Mucosa of descending colon (tissue), 3 donors: ENCODE data around the gene GJD3. TPM values are rescaled to one million over a fixed set of nuclear protein-coding genes. Genes with fewer than 3 reads are reported as not detected.

Source experiments
- ATAC-seq: fragments of 200-7000 bp; cut with Tn5 transposase; one replicate; pipeline ENCODE4 v1.9.1; 2020; ENCODE audit warnings: mild to moderate bottlenecking, moderate library complexity
- DNase-seq, 3 donors: peaks; one replicate each; pipeline ENCODE4 v3.0.0-alpha.2; 2020
- H3K36me3 ChIP-seq: fragments of 200-600 bp; one replicate; pipeline ENCODE4 v1.8.0; 2021; ENCODE audit warnings: low read depth, mild to moderate bottlenecking
- H3K4me1 ChIP-seq: fragments of 200-600 bp; one replicate; pipeline ENCODE4 v1.8.0; 2021; ENCODE audit warnings: low read depth, mild to moderate bottlenecking
- H3K4me3 ChIP-seq: fragments of 200-600 bp; one replicate; pipeline ENCODE4 v1.8.0; 2021; ENCODE audit warnings: mild to moderate bottlenecking
- H3K9me3 ChIP-seq: fragments of 200-600 bp; one replicate; pipeline ENCODE4 v1.8.0; 2021; ENCODE audit warnings: mild to moderate bottlenecking
- CTCF ChIP-seq: fragments of 200-600 bp; IDR thresholded peaks from one replicate; pipeline ENCODE4 v1.8.0; 2022; ENCODE audit warnings: antibody characterized with exemption, mild to moderate bottlenecking
- intact Hi-C, 2 donors: fragments of 100-400 bp; cut with DNase I in 1 of 2; cut with micrococcal nuclease in 1 of 2; formaldehyde crosslinking; loops; one replicate each; pipeline versions ENCODE4 v1.11.0 to v1.11.1; 2022; cut with DNase I, micrococcal nuclease
- total RNA-seq, 3 donors: library from RNA; stranded (reverse); fragmentation: NEBNext Ultra II Directional in 2 of 3; extraction: Animal tissue kit (Norgen Biotek cat#: 25700) in 2 of 3; gene quantifications; one replicate each; pipeline versions ENCODE4 v1.2.1 to v1.2.4, GENCODE V29; 2021 to 2023
- donor health status: DM: no; HTN: no; CAD: no; lungs with moderate emphysema.
- donor health status: DM: no; HTN: no; CAD: no.
- donor health status: DM: no; HTN: yes; CAD: no.

The GJD3 gene
- total RNA-seq, 3 donors from 2014 or later: 0.81 to 1.4 (median 1.2) TPM

DNA sequence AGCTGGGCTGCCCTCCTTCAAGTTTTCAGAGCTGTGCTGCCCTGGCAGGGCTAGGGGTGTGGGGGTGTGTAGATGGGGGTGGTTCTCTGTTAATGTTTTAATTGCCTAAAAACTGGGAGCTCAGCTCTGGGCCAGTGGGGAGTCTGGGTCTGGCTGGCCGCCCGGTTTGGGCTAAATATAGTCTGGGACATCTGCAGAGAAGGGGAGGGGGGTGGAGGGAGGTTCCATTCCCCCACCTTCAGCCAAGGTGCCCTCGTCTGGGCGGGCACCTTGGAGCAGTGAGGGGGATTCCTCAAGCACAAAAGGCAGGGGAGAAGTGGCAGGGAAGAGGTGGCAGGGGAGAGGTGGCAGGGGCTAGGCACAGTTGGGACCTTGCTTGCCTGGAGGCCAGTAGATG, 42.6 kb downstream of the GJD3 start:
- H3K4me3 ChIP-seq: no peak overlapping the region
- intact Hi-C loops: no loop called here
- ATAC-seq (no peak), DNase-seq (peak in 2 of 3 donors; percentile 59 to 66)
- H3K36me3 ChIP-seq: no peaks in the 10 kb centered on the region
- no peak for TF ChIP-seq CTCF
- H3K4me1 ChIP-seq: peaks cover 57% of the 10 kb centered on the region
- H3K9me3 ChIP-seq: no peaks in the 10 kb centered on the region

GRCh38 chr17:40321524-40321929, 43.0 kb downstream of the GJD3 start:
- intact Hi-C loops: no loop called here
- H3K4me3 ChIP-seq: no peak overlapping the region
- peak in 1 of 3 donors; percentile 33 for DNase-seq
- ATAC-seq: no peak
- H3K36me3 ChIP-seq: no peaks in the 10 kb centered on the region
- H3K9me3 ChIP-seq: no peaks in the 10 kb centered on the region
- peaks cover 57% of the 10 kb centered on the region for H3K4me1 ChIP-seq
- no peak for TF ChIP-seq CTCF

DNA sequence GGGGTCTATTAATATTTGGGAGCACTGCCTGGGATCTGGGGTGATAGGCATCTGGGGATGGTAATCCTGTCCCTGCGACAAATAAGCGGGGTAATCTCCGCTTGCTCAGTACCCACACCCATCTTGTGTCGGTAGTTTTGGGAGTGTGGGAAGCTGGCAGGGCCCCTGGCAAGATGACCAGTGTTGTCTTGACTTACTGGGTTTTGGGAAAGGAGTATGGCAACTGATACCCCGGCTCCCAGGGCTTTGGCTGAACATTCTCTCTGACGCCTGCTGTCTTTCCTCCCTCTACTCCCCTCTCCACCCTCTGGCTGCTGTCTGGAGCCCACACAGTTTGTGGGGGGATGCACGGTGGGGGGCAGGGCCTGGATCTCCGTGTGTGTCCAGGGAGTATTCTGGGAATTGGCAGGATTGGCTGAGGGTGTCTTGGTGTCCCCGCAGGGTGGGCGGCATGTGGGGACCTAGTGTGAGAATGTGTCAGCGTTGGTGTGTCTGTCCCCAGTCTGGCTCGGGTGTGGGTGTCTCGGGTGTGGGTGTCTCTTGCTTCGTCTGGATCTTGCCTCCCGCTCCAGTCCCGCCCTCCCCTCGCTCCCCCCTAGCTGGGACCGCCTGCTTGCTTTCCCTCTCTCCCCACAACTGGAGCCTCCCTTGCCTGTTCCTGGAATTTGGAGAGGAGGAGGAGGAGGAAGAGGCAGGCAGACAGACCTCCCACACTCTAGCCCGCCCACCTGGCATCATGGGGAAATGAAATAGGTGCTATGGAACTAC, 43.6 kb downstream of the GJD3 start:
- no peaks in the 10 kb centered on the region for H3K36me3 ChIP-seq
- DNase-seq (peak in 2 of 3 donors; percentile 65 to 83), ATAC-seq (no peak)
- intact Hi-C loops: no loop called here
- peaks cover 57% of the 10 kb centered on the region for H3K4me1 ChIP-seq
- no peak overlapping the region for H3K4me3 ChIP-seq
- no peak for TF ChIP-seq CTCF
- no peaks in the 10 kb centered on the region for H3K9me3 ChIP-seq

DNA sequence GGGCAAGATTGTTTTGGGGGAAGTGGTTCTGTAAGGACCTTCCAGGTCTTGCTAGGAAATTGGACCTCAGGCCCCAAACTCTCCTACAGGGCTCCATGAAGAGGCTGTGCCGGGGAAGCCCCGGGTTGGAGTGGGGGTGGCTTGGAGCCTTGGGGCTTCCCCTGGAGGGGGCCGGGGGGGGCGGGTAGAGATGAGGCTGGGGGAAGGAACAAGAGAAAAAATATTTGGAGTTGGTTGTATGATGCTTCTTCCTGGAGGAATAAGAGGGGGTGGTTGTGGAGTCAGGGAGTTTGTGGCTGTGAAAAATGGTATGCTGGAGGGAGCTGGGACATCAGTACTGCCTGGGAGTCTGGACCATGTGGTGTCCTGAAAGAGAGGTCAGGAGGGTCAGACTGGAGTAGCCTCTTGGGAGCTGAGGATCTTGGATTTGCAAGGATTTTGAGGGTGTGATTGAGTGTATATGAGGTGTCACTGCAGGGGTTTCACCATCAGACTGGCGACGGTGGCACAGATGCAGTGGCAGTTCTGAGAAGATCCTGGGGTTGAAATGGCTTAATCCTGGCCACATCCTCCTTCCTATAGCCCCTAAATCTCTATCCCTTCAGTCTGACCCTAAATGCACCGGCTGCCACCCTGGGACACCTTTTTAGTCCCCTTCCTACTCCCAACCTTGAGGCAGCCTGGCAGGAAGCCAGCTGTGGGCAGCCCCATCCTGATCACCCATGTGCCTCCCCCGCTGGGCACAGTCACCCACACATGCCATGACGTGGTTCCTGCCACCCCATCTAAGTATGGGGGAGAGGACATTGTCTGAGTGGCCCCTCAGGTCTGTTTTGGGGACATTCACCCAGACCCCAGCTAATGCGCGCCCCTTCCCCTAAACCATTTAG, 44.6 kb downstream of the GJD3 start:
- Histone ChIP-seq H3K4me1 (peaks cover 55% of the 10 kb centered on the region), H3K9me3 (no peaks in the 10 kb centered on the region), H3K4me3 (no peak overlapping the region), H3K36me3 (no peaks in the 10 kb centered on the region)
- no peak for TF ChIP-seq CTCF
- intact Hi-C loops: no loop called here
- DNase-seq (peak in 2 of 3 donors; percentile 66 to 90), ATAC-seq (no peak)

DNA sequence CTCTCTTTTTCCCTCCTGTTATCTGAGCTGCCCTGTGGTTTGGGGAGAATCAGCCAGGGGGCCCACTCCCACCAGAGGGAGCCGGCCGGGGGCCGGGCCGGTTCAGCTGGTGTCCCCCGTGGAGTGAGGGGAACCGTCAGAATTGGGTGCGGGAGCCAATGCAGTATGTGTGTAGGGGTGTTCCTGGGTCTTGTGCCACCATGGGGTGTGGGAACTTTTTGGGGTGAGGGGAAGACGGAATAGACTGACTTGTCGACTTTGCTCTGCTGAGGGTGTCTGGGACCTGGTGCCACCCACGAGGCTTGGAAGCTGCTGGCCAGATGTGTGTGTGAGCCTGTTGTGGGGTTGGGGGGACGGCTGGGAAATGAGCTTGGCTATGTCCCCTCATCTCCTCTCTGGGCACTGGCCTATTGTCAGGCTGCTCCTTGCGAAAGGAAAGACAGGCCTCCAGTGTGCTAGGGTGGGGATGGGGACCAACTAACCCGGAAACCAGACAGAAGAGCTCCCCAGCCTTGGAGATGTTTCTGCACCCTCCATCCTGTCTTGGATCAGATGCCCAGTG, 45.6 kb downstream of the GJD3 start:
- DNase-seq (peak; percentile 31 to 62 (median 56)), ATAC-seq (no peak)
- H3K36me3 ChIP-seq: no peaks in the 10 kb centered on the region
- intact Hi-C loops: no loop called here
- no peaks in the 10 kb centered on the region for H3K9me3 ChIP-seq
- no peak for TF ChIP-seq CTCF
- peaks cover 49% of the 10 kb centered on the region for H3K4me1 ChIP-seq
- no peak overlapping the region for H3K4me3 ChIP-seq
